Measurements from ENCODE around the gene POLR2J3. TPM values are rescaled to one million over a fixed set of nuclear protein-coding genes. Genes with fewer than 3 reads are reported as not detected.
A peak's percentile ranks its signal among the peaks of the same experiment; 100 is the strongest.
"Not testable (repeated sequence)": the region's sequence is repeated elsewhere in the genome, so short reads cannot be mapped to it uniquely, and the experiment has no call there.

Gene POLR2J3
- total and polyA plus RNA-seq, 10 of the 15 experiments (the other 5 are each of a cell fraction or from before 2014, with no cell fraction given): 24.1 to 143 (median 53.1) TPM

GRCh38 chr7:102524803-102525202, 47.6 kb downstream of the POLR2J3 start:
- H3K4me2 ChIP-seq (ENCODE audit: control insufficient read depth, insufficient read depth); RAD21 ChIA-PET (ENCODE audit: unreplicated experiment); SMC1A ChIA-PET (ENCODE audit: uncharacterized antibody, unreplicated experiment); H3K27ac ChIP-seq (ENCODE audit: control insufficient read depth, insufficient read depth); H3K27me3 ChIP-seq (replicated peaks in 1 of 2; ENCODE audit: control insufficient read depth in 2 of 2, insufficient read depth in 2 of 2, low read length in 1 of 2); CTCF ChIA-PET; FAIRE-seq; H3K36me3 ChIP-seq (ENCODE audit: control insufficient read depth in 2 of 2, insufficient read depth in 2 of 2, low read length in 1 of 2); H3K9ac ChIP-seq (ENCODE audit: control insufficient read depth, insufficient read depth, low read length); H2AFZ ChIP-seq (ENCODE audit: control insufficient read depth, low read depth, low read length); H3K79me2 ChIP-seq (ENCODE audit: control insufficient read depth, insufficient read depth, low read length); DNase-seq (ENCODE audit: low read depth, low spot score); intact Hi-C loops (cut with micrococcal nuclease; ENCODE audit: unreplicated experiment); H3K4me1 ChIP-seq (ENCODE audit: control insufficient read depth, insufficient read depth, low read length); BruUV-seq (replicated peaks); H3K4me3 ChIP-seq; in situ Hi-C loops (cut with MboI); POLR2A ChIA-PET; H4K20me1 ChIP-seq (ENCODE audit: control insufficient read depth, insufficient read depth); H3K9me3 ChIP-seq (replicated peaks; ENCODE audit: control insufficient read depth, insufficient read depth, low read length): not testable (repeated sequence)
- WGBS (ENCODE audit: insufficient coverage, insufficient replicate concordance, low lambda C conversion rate, missing lambda C conversion rate): 22% methylated on average over 1 of the region's 2 CpGs
- peak; percentile 16 for ATAC-seq

GRCh38 chr7:102520797-102521196, 51.6 kb downstream of the POLR2J3 start:
- H3K4me1 ChIP-seq (ENCODE audit: control insufficient read depth, insufficient read depth, low read length); H2AFZ ChIP-seq (ENCODE audit: control insufficient read depth, low read depth, low read length); H3K27ac ChIP-seq (ENCODE audit: control insufficient read depth, insufficient read depth); DNase-seq (ENCODE audit: low read depth, low spot score); H3K9me3 ChIP-seq (replicated peaks; ENCODE audit: control insufficient read depth, insufficient read depth, low read length); H3K27me3 ChIP-seq (replicated peaks in 1 of 2; ENCODE audit: control insufficient read depth in 2 of 2, insufficient read depth in 2 of 2, low read length in 1 of 2); H3K79me2 ChIP-seq (ENCODE audit: control insufficient read depth, insufficient read depth, low read length); RAD21 ChIA-PET (ENCODE audit: unreplicated experiment); BruUV-seq (replicated peaks); POLR2A ChIA-PET; intact Hi-C loops (cut with micrococcal nuclease; ENCODE audit: unreplicated experiment); H3K4me2 ChIP-seq (ENCODE audit: control insufficient read depth, insufficient read depth); CTCF ChIA-PET; H3K36me3 ChIP-seq (ENCODE audit: control insufficient read depth in 2 of 2, insufficient read depth in 2 of 2, low read length in 1 of 2); in situ Hi-C loops (cut with MboI); SMC1A ChIA-PET (ENCODE audit: uncharacterized antibody, unreplicated experiment); ATAC-seq; H4K20me1 ChIP-seq (ENCODE audit: control insufficient read depth, insufficient read depth); FAIRE-seq; H3K9ac ChIP-seq (ENCODE audit: control insufficient read depth, insufficient read depth, low read length); H3K4me3 ChIP-seq: not testable (repeated sequence)
- WGBS (ENCODE audit: insufficient coverage, insufficient replicate concordance, low lambda C conversion rate, missing lambda C conversion rate): 30% methylated on average over 4 of the region's 5 CpGs

GRCh38 chr7:102517550-102518147, 54.7 kb downstream of the POLR2J3 start, which contains the start of gene RASA4B:
TSS of gene RASA4B (minus strand) at chr7:102517777. CDS start at chr7:102517710, 67 bp downstream.
- H3K4me1 ChIP-seq (ENCODE audit: control insufficient read depth, insufficient read depth, low read length); H2AFZ ChIP-seq (ENCODE audit: control insufficient read depth, low read depth, low read length); CTCF ChIA-PET; in situ Hi-C loops (cut with MboI); RAD21 ChIA-PET (ENCODE audit: unreplicated experiment); intact Hi-C loops (cut with micrococcal nuclease; ENCODE audit: unreplicated experiment); H3K4me3 ChIP-seq; H3K9me3 ChIP-seq (replicated peaks; ENCODE audit: control insufficient read depth, insufficient read depth, low read length); DNase-seq (ENCODE audit: low read depth, low spot score); H3K27ac ChIP-seq (ENCODE audit: control insufficient read depth, insufficient read depth); H3K36me3 ChIP-seq (ENCODE audit: control insufficient read depth in 2 of 2, insufficient read depth in 2 of 2, low read length in 1 of 2); BruUV-seq (replicated peaks); H4K20me1 ChIP-seq (ENCODE audit: control insufficient read depth, insufficient read depth); H3K79me2 ChIP-seq (ENCODE audit: control insufficient read depth, insufficient read depth, low read length); FAIRE-seq; SMC1A ChIA-PET (ENCODE audit: uncharacterized antibody, unreplicated experiment); POLR2A ChIA-PET; H3K9ac ChIP-seq (ENCODE audit: control insufficient read depth, insufficient read depth, low read length); H3K27me3 ChIP-seq (replicated peaks in 1 of 2; ENCODE audit: control insufficient read depth in 2 of 2, insufficient read depth in 2 of 2, low read length in 1 of 2): not testable (repeated sequence)
- 0 out of 2 replicates have a peak within 1 kb of the TSS, but pooled peaks have one; percentile 38 for H3K4me2 ChIP-seq (ENCODE audit: control insufficient read depth, insufficient read depth)
- WGBS (ENCODE audit: insufficient coverage, insufficient replicate concordance, low lambda C conversion rate, missing lambda C conversion rate): no CpG with 5 or more reads among the region's 61 CpGs
- peak; percentile 84 for ATAC-seq

Other genes with a start within 250 kb of the POLR2J3 start
Only the 7 nearest of the 14 such genes appear.
- 66.3 and 73.5 TPM in 2 replicates for gene POLR2J, start 93.7 kb downstream of the POLR2J3 start, total RNA-seq (2014; rRNA removed)
- 73.8 and 78.0 TPM in 2 replicates for gene POLR2J, start 93.7 kb downstream of the POLR2J3 start, total RNA-seq (2014; rRNA removed; fragmentation: Illumina TruSeq; extraction: Trizol)
- gene POLR2J, start 93.7 kb downstream of the POLR2J3 start, total RNA-seq (2021): 47.8 and 49.2 TPM in 2 replicates
- gene POLR2J, start 93.7 kb downstream of the POLR2J3 start, polyA plus RNA-seq (2011; rRNA removed): 39.8 and 76.8 TPM in 2 replicates
- 83.8 and 119 TPM in 2 replicates for gene POLR2J, start 93.7 kb downstream of the POLR2J3 start, polyA plus RNA-seq (2014; fragmentation: Illumina TruSeq; extraction: Trizol)
- 10 to 100 TPM; 16.4 to 43.4 TPM for gene POLR2J, start 93.7 kb downstream of the POLR2J3 start, polyA plus RNA-seq (2014; fragmentation: Nextera tagmentation; extraction: Ambion mirVana)
- gene POLR2J, start 93.7 kb downstream of the POLR2J3 start, polyA plus RNA-seq (2014; rRNA removed): 99.6 and 105 TPM in 2 replicates
- gene POLR2J, start 93.7 kb downstream of the POLR2J3 start, polyA plus RNA-seq (2016; fragmentation: Nextera tagmentation; extraction: Ambion mirVana): 100 to 1,000 TPM; 110 to 116 TPM
- gene RASA4B, start 54.8 kb downstream of the POLR2J3 start, total RNA-seq (2014; rRNA removed): 8.1 and 12.1 TPM in 2 replicates
- gene RASA4B, start 54.8 kb downstream of the POLR2J3 start, total RNA-seq (2014; rRNA removed; fragmentation: Illumina TruSeq; extraction: Trizol): 5.4 and 5.8 TPM in 2 replicates
- 12.7 and 14.8 TPM in 2 replicates for gene RASA4B, start 54.8 kb downstream of the POLR2J3 start, total RNA-seq (2021)
- gene RASA4B, start 54.8 kb downstream of the POLR2J3 start, polyA plus RNA-seq (2011; rRNA removed): 2.7 and 5.2 TPM in 2 replicates
- 0.73 and 6.2 TPM in 2 replicates for gene RASA4B, start 54.8 kb downstream of the POLR2J3 start, polyA plus RNA-seq (2014; fragmentation: Illumina TruSeq; extraction: Trizol)
- under 1 TPM; 0.10 to 0.31 TPM for gene RASA4B, start 54.8 kb downstream of the POLR2J3 start, polyA plus RNA-seq (2014; fragmentation: Nextera tagmentation; extraction: Ambion mirVana)
- 16.4 and 18.8 TPM in 2 replicates for gene RASA4B, start 54.8 kb downstream of the POLR2J3 start, polyA plus RNA-seq (2014; rRNA removed)
- 1 to 10 TPM; 6.5 TPM for gene RASA4B, start 54.8 kb downstream of the POLR2J3 start, polyA plus RNA-seq (2016; fragmentation: Nextera tagmentation; extraction: Ambion mirVana)
- 6.2 and 9.9 TPM in 2 replicates for gene UPK3BL2, start 28.9 kb downstream of the POLR2J3 start, total RNA-seq (2014; rRNA removed)
- 7.1 and 8.2 TPM in 2 replicates for gene UPK3BL2, start 28.9 kb downstream of the POLR2J3 start, total RNA-seq (2014; rRNA removed; fragmentation: Illumina TruSeq; extraction: Trizol)
- gene UPK3BL2, start 28.9 kb downstream of the POLR2J3 start, total RNA-seq (2021): 11.8 and 16.2 TPM in 2 replicates
- 3.3 and 7.6 TPM in 2 replicates for gene UPK3BL2, start 28.9 kb downstream of the POLR2J3 start, polyA plus RNA-seq (2011; rRNA removed)
- gene UPK3BL2, start 28.9 kb downstream of the POLR2J3 start, polyA plus RNA-seq (2014; fragmentation: Illumina TruSeq; extraction: Trizol): 0.51 and 6.1 TPM in 2 replicates
- under 1 TPM in 1 of 2 experiments, not detected in 1; 0.18 TPM for gene UPK3BL2, start 28.9 kb downstream of the POLR2J3 start, polyA plus RNA-seq (2014; fragmentation: Nextera tagmentation; extraction: Ambion mirVana)
- 25.7 and 30.1 TPM in 2 replicates for gene UPK3BL2, start 28.9 kb downstream of the POLR2J3 start, polyA plus RNA-seq (2014; rRNA removed)
- 10 to 100 TPM; 10.4 to 10.7 TPM for gene UPK3BL2, start 28.9 kb downstream of the POLR2J3 start, polyA plus RNA-seq (2016; fragmentation: Nextera tagmentation; extraction: Ambion mirVana)
- gene SPDYE2, start 21.4 kb downstream of the POLR2J3 start, total RNA-seq (2014; rRNA removed): not detected in 2 replicates
- not detected in 2 replicates for gene SPDYE2, start 21.4 kb downstream of the POLR2J3 start, total RNA-seq (2014; rRNA removed; fragmentation: Illumina TruSeq; extraction: Trizol)
- not detected in 2 replicates for gene SPDYE2, start 21.4 kb downstream of the POLR2J3 start, total RNA-seq (2021)
- gene SPDYE2, start 21.4 kb downstream of the POLR2J3 start, polyA plus RNA-seq (2011; rRNA removed): not detected in 2 replicates
- gene SPDYE2, start 21.4 kb downstream of the POLR2J3 start, polyA plus RNA-seq (2014; fragmentation: Illumina TruSeq; extraction: Trizol): not detected in 2 replicates
- under 1 TPM; 0.16 to 0.19 TPM for gene SPDYE2, start 21.4 kb downstream of the POLR2J3 start, polyA plus RNA-seq (2014; fragmentation: Nextera tagmentation; extraction: Ambion mirVana)
- not detected in 2 replicates for gene SPDYE2, start 21.4 kb downstream of the POLR2J3 start, polyA plus RNA-seq (2014; rRNA removed)
- 1 to 10 TPM; 4.4 to 6.4 TPM for gene SPDYE2, start 21.4 kb downstream of the POLR2J3 start, polyA plus RNA-seq (2016; fragmentation: Nextera tagmentation; extraction: Ambion mirVana)
- 17.5 and 24.6 TPM in 2 replicates for gene RASA4, start 44.2 kb upstream of the POLR2J3 start, total RNA-seq (2014; rRNA removed)
- 9.0 and 9.7 TPM in 2 replicates for gene RASA4, start 44.2 kb upstream of the POLR2J3 start, total RNA-seq (2014; rRNA removed; fragmentation: Illumina TruSeq; extraction: Trizol)
- 35.2 and 35.8 TPM in 2 replicates for gene RASA4, start 44.2 kb upstream of the POLR2J3 start, total RNA-seq (2021)
- 6.0 and 11.3 TPM in 2 replicates for gene RASA4, start 44.2 kb upstream of the POLR2J3 start, polyA plus RNA-seq (2011; rRNA removed)
- 2.8 and 8.9 TPM in 2 replicates for gene RASA4, start 44.2 kb upstream of the POLR2J3 start, polyA plus RNA-seq (2014; fragmentation: Illumina TruSeq; extraction: Trizol)
- 1 to 10 TPM; 1.7 to 2.4 TPM for gene RASA4, start 44.2 kb upstream of the POLR2J3 start, polyA plus RNA-seq (2014; fragmentation: Nextera tagmentation; extraction: Ambion mirVana)
- gene RASA4, start 44.2 kb upstream of the POLR2J3 start, polyA plus RNA-seq (2014; rRNA removed): 30.9 and 40.0 TPM in 2 replicates
- 10 to 100 TPM; 16.7 to 20.4 TPM for gene RASA4, start 44.2 kb upstream of the POLR2J3 start, polyA plus RNA-seq (2016; fragmentation: Nextera tagmentation; extraction: Ambion mirVana)
- 29.0 and 33.0 TPM in 2 replicates for gene UPK3BL1, start 70.2 kb upstream of the POLR2J3 start, total RNA-seq (2014; rRNA removed)
- gene UPK3BL1, start 70.2 kb upstream of the POLR2J3 start, total RNA-seq (2014; rRNA removed; fragmentation: Illumina TruSeq; extraction: Trizol): 21.1 and 22.8 TPM in 2 replicates
- 21.8 and 25.8 TPM in 2 replicates for gene UPK3BL1, start 70.2 kb upstream of the POLR2J3 start, total RNA-seq (2021)
- gene UPK3BL1, start 70.2 kb upstream of the POLR2J3 start, polyA plus RNA-seq (2011; rRNA removed): 16.5 and 34.2 TPM in 2 replicates
- gene UPK3BL1, start 70.2 kb upstream of the POLR2J3 start, polyA plus RNA-seq (2014; fragmentation: Illumina TruSeq; extraction: Trizol): 7.4 and 16.6 TPM in 2 replicates
- gene UPK3BL1, start 70.2 kb upstream of the POLR2J3 start, polyA plus RNA-seq (2014; fragmentation: Nextera tagmentation; extraction: Ambion mirVana): 10 to 100 TPM in 1 of 2 experiments, 1 to 10 TPM in 1; 5.9 to 12.5 TPM
- 68.6 and 77.0 TPM in 2 replicates for gene UPK3BL1, start 70.2 kb upstream of the POLR2J3 start, polyA plus RNA-seq (2014; rRNA removed)
- gene UPK3BL1, start 70.2 kb upstream of the POLR2J3 start, polyA plus RNA-seq (2016; fragmentation: Nextera tagmentation; extraction: Ambion mirVana): 10 to 100 TPM; 24.2 to 28.3 TPM
- gene SPDYE2B, start 77.7 kb upstream of the POLR2J3 start, total RNA-seq (2014; rRNA removed): not detected in 2 replicates
- not detected in 2 replicates for gene SPDYE2B, start 77.7 kb upstream of the POLR2J3 start, total RNA-seq (2014; rRNA removed; fragmentation: Illumina TruSeq; extraction: Trizol)
- not detected in 2 replicates for gene SPDYE2B, start 77.7 kb upstream of the POLR2J3 start, total RNA-seq (2021)
- not detected in 2 replicates for gene SPDYE2B, start 77.7 kb upstream of the POLR2J3 start, polyA plus RNA-seq (2011; rRNA removed)
- gene SPDYE2B, start 77.7 kb upstream of the POLR2J3 start, polyA plus RNA-seq (2014; fragmentation: Illumina TruSeq; extraction: Trizol): not detected in 2 replicates
- under 1 TPM in 1 of 2 experiments, not detected in 1; 0.19 TPM for gene SPDYE2B, start 77.7 kb upstream of the POLR2J3 start, polyA plus RNA-seq (2014; fragmentation: Nextera tagmentation; extraction: Ambion mirVana)
- not detected in 2 replicates for gene SPDYE2B, start 77.7 kb upstream of the POLR2J3 start, polyA plus RNA-seq (2014; rRNA removed)
- gene SPDYE2B, start 77.7 kb upstream of the POLR2J3 start, polyA plus RNA-seq (2016; fragmentation: Nextera tagmentation; extraction: Ambion mirVana): under 1 TPM; 0.32 to 0.59 TPM

Data from GM12878 (cell line).